ENCODE results near the gene CFB. TPM values are rescaled to one million over a fixed set of nuclear protein-coding genes. Genes with fewer than 3 reads are reported as not detected.

The CFB gene
- total and polyA plus RNA-seq, 2 of the 13 experiments (the other 11 are each of a cell fraction or from before 2014, with no cell fraction given) = 171 to 513 TPM

DNA sequence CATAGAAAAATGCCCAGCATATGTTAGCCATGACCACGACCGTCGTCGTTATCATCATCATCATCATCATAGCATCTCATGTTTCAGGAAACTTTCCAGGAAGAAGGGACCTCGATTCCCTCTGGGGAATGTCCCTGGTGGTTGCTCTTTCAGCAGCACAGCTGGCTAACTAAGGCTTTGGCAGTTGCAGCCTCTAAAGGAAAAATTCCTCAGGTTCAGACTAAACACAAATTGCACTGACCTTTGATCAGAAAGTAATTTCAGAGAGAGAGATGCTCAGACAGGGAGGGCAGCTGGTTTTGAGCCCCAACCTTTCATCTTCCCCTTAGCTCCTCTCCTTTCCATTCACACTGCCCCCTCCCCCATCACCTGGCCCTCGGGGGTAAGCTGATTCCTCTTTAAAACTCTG lies 5.6 kb upstream of the CFB start (continued):
- TF ChIP-seq, protein P1, sequence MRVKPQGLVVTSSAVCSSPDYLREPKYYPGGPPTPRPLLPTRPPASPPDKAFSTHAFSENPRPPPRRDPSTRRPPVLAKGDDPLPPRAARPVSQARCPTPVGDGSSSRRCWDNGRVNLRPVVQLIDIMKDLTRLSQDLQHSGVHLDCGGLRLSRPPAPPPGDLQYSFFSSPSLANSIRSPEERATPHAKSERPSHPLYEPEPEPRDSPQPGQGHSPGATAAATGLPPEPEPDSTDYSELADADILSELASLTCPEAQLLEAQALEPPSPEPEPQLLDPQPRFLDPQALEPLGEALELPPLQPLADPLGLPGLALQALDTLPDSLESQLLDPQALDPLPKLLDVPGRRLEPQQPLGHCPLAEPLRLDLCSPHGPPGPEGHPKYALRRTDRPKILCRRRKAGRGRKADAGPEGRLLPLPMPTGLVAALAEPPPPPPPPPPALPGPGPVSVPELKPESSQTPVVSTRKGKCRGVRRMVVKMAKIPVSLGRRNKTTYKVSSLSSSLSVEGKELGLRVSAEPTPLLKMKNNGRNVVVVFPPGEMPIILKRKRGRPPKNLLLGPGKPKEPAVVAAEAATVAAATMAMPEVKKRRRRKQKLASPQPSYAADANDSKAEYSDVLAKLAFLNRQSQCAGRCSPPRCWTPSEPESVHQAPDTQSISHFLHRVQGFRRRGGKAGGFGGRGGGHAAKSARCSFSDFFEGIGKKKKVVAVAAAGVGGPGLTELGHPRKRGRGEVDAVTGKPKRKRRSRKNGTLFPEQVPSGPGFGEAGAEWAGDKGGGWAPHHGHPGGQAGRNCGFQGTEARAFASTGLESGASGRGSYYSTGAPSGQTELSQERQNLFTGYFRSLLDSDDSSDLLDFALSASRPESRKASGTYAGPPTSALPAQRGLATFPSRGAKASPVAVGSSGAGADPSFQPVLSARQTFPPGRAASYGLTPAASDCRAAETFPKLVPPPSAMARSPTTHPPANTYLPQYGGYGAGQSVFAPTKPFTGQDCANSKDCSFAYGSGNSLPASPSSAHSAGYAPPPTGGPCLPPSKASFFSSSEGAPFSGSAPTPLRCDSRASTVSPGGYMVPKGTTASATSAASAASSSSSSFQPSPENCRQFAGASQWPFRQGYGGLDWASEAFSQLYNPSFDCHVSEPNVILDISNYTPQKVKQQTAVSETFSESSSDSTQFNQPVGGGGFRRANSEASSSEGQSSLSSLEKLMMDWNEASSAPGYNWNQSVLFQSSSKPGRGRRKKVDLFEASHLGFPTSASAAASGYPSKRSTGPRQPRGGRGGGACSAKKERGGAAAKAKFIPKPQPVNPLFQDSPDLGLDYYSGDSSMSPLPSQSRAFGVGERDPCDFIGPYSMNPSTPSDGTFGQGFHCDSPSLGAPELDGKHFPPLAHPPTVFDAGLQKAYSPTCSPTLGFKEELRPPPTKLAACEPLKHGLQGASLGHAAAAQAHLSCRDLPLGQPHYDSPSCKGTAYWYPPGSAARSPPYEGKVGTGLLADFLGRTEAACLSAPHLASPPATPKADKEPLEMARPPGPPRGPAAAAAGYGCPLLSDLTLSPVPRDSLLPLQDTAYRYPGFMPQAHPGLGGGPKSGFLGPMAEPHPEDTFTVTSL (CRISPR knock-in tag; IDR thresholded peaks at IDR 0.05; ENCODE audit: borderline replicate concordance) = peak; percentile 50; the same call in 1 of the 2 replicates
- no peak for TF ChIP-seq GTF2F1 (IDR thresholded peaks at IDR 0.05; ENCODE audit: low read length)
- no peak for TF ChIP-seq ZNF143 (CRISPR knock-in tag; IDR thresholded peaks at IDR 0.05)
- peak; percentile 20; the same call in 1 of the 2 replicates for TF ChIP-seq RBAK (CRISPR knock-in tag; IDR thresholded peaks at IDR 0.05)
- no peak for TF ChIP-seq SP140L (CRISPR knock-in tag; IDR thresholded peaks at IDR 0.05; ENCODE audit: borderline replicate concordance)
- TF ChIP-seq MIXL1 (CRISPR knock-in tag; IDR thresholded peaks at IDR 0.05) = no peak
- TF ChIP-seq FLYWCH1 (CRISPR knock-in tag; IDR thresholded peaks at IDR 0.05) = no peak
- TF ChIP-seq, protein P2, sequence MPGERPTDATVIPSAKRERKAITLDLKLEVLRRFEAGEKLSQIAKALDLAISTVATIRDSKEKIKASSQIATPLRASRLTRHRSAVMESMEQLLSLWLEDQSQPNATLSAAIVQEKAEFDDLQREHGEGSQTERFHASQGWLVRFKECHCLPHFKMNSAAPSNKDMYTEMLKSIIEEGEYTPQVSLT (CRISPR knock-in tag; IDR thresholded peaks at IDR 0.05; ENCODE audit: borderline replicate concordance, low read depth) = no peak
- TF ChIP-seq SAP130 (CRISPR knock-in tag; IDR thresholded peaks at IDR 0.05; ENCODE audit: low read depth) = peak; percentile 47
- TF ChIP-seq, protein P3, sequence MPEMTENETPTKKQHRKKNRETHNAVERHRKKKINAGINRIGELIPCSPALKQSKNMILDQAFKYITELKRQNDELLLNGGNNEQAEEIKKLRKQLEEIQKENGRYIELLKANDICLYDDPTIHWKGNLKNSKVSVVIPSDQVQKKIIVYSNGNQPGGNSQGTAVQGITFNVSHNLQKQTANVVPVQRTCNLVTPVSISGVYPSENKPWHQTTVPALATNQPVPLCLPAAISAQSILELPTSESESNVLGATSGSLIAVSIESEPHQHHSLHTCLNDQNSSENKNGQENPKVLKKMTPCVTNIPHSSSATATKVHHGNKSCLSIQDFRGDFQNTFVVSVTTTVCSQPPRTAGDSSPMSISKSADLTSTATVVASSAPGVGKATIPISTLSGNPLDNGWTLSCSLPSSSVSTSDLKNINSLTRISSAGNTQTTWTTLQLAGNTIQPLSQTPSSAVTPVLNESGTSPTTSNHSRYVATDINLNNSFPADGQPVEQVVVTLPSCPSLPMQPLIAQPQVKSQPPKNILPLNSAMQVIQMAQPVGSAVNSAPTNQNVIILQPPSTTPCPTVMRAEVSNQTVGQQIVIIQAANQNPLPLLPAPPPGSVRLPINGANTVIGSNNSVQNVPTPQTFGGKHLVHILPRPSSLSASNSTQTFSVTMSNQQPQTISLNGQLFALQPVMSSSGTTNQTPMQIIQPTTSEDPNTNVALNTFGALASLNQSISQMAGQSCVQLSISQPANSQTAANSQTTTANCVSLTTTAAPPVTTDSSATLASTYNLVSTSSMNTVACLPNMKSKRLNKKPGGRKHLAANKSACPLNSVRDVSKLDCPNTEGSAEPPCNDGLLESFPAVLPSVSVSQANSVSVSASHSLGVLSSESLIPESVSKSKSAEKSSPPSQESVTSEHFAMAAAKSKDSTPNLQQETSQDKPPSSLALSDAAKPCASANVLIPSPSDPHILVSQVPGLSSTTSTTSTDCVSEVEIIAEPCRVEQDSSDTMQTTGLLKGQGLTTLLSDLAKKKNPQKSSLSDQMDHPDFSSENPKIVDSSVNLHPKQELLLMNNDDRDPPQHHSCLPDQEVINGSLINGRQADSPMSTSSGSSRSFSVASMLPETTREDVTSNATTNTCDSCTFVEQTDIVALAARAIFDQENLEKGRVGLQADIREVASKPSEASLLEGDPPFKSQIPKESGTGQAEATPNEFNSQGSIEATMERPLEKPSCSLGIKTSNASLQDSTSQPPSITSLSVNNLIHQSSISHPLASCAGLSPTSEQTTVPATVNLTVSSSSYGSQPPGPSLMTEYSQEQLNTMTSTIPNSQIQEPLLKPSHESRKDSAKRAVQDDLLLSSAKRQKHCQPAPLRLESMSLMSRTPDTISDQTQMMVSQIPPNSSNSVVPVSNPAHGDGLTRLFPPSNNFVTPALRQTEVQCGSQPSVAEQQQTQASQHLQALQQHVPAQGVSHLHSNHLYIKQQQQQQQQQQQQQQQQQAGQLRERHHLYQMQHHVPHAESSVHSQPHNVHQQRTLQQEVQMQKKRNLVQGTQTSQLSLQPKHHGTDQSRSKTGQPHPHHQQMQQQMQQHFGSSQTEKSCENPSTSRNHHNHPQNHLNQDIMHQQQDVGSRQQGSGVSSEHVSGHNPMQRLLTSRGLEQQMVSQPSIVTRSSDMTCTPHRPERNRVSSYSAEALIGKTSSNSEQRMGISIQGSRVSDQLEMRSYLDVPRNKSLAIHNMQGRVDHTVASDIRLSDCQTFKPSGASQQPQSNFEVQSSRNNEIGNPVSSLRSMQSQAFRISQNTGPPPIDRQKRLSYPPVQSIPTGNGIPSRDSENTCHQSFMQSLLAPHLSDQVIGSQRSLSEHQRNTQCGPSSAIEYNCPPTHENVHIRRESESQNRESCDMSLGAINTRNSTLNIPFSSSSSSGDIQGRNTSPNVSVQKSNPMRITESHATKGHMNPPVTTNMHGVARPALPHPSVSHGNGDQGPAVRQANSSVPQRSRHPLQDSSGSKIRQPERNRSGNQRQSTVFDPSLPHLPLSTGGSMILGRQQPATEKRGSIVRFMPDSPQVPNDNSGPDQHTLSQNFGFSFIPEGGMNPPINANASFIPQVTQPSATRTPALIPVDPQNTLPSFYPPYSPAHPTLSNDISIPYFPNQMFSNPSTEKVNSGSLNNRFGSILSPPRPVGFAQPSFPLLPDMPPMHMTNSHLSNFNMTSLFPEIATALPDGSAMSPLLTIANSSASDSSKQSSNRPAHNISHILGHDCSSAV (CRISPR knock-in tag; IDR thresholded peaks at IDR 0.05; ENCODE audit: borderline replicate concordance) = no peak
- TF ChIP-seq ZNF749 (CRISPR knock-in tag; IDR thresholded peaks at IDR 0.05; ENCODE audit: borderline replicate concordance) = no peak
- TF ChIP-seq TEAD3 (CRISPR knock-in tag; optimal IDR thresholded peaks at IDR 0.05; ENCODE audit: borderline replicate concordance) = peak; percentile 71
- TF ChIP-seq, protein P4, sequence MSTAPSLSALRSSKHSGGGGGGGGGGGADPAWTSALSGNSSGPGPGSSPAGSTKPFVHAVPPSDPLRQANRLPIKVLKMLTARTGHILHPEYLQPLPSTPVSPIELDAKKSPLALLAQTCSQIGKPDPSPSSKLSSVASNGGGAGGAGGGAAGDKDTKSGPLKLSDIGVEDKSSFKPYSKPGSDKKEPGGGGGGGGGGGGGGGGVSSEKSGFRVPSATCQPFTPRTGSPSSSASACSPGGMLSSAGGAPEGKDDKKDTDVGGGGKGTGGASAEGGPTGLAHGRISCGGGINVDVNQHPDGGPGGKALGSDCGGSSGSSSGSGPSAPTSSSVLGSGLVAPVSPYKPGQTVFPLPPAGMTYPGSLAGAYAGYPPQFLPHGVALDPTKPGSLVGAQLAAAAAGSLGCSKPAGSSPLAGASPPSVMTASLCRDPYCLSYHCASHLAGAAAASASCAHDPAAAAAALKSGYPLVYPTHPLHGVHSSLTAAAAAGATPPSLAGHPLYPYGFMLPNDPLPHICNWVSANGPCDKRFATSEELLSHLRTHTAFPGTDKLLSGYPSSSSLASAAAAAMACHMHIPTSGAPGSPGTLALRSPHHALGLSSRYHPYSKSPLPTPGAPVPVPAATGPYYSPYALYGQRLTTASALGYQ (CRISPR knock-in tag; IDR thresholded peaks at IDR 0.05) = no peak
- TF ChIP-seq DMAP1 (CRISPR knock-in tag; IDR thresholded peaks at IDR 0.05) = no peak
- TF ChIP-seq ZNF781 (CRISPR knock-in tag; IDR thresholded peaks at IDR 0.05; ENCODE audit: borderline replicate concordance, not compliant biosample characterization) = no peak
